Gastroesophageal sphincter (tissue), 4 donors: ENCODE results near the gene PUSL1. TPM values are rescaled to one million over a fixed set of nuclear protein-coding genes. Genes with fewer than 3 reads are reported as not detected.

ENCODE experiments used
- ATAC-seq: fragments of 150-250 bp; one replicate; pipeline ENCODE4 v1.9.1; 2016; ENCODE audit warnings: mild to moderate bottlenecking, moderate library complexity
- H3K27ac ChIP-seq, 4 donors: fragments of 200-600 bp; sonication (generic) in 3 of 4; 1 replicate in 3 of 4; 2 replicates in 1 of 4; pipeline ENCODE4 v1.5.1; 2016 to 2019
- H3K27me3 ChIP-seq: fragments of 200-600 bp; sonication (generic); one replicate; pipeline ENCODE4 v1.5.1; 2019
- H3K36me3 ChIP-seq, 2 donors: fragments of 200-600 bp; sonication (generic); one replicate each; pipeline ENCODE4 v1.5.1; 2019; ENCODE audit warnings: control low read depth in 1 of 2
- H3K4me1 ChIP-seq, 3 donors: fragments of 200-600 bp; sonication (generic); 1 replicate in 2 of 3; 2 replicates in 1 of 3; pipeline ENCODE4 v1.5.1; 2016 to 2019; ENCODE audit warnings: control low read depth in 2 of 3
- H3K4me3 ChIP-seq, 2 donors: fragments of 200-600 bp; sonication (generic); one replicate each; pipeline ENCODE4 v1.5.1; 2019; ENCODE audit warnings: mild to moderate bottlenecking in 1 of 2, moderate library complexity in 1 of 2
- H3K9me3 ChIP-seq, 3 donors: fragments of 200-600 bp; sonication (generic); one replicate each; pipeline ENCODE4 v1.5.1; 2017 to 2019; ENCODE audit warnings: control low read depth in 2 of 3
- EP300 ChIP-seq: sonication (generic); formaldehyde crosslinking; IDR thresholded peaks from one replicate; pipeline ENCODE4 v1.6.1; 2017; ENCODE audit warnings: antibody characterized with exemption, mild to moderate bottlenecking
- POLR2A ChIP-seq, 2 donors: fragments of 450-650 bp; IDR thresholded peaks; one replicate each; pipeline ENCODE4 v1.6.1; 2017; ENCODE audit warnings: antibody characterized with exemption in 2 of 2, mild to moderate bottlenecking in 2 of 2, moderate library complexity in 1 of 2
- POLR2AphosphoS5 ChIP-seq: sonication (generic); formaldehyde crosslinking; IDR thresholded peaks from one replicate; pipeline ENCODE4 v1.6.1; 2017; ENCODE audit warnings: antibody characterized with exemption
- WGBS, 2 donors: methylation state at CpG; one replicate each; pipeline ENCODE4 v1.1.5; 2018; ENCODE audit warnings: low coverage in 1 of 2; 5-methylcytosine and 5-hydroxymethylcytosine counted together
- total RNA-seq, 4 donors: library from RNA; depleted of rRNA; stranded (reverse); fragments of >200 nt; gene quantifications; one replicate each; pipeline ENCODE4 v1.1.0, GENCODE V29; 2016
- TF ChIP-seq, protein P1 (sequence below), 4 experiments: fragments of 200-600 bp in 2 of 4; fragments of 450-650 bp in 2 of 4; sonication (generic) in 1 of 4; IDR thresholded peaks; one replicate each; pipeline ENCODE4 v1.5.1; 2017 to 2019; ENCODE audit warnings: antibody characterized with exemption in 4 of 4, mild to moderate bottlenecking in 2 of 4, moderate library complexity in 2 of 4

The PUSL1 gene
- total RNA-seq, 4 donors from 2014 or later: 12.5 to 24.2 (median 19.4) TPM

DNA sequence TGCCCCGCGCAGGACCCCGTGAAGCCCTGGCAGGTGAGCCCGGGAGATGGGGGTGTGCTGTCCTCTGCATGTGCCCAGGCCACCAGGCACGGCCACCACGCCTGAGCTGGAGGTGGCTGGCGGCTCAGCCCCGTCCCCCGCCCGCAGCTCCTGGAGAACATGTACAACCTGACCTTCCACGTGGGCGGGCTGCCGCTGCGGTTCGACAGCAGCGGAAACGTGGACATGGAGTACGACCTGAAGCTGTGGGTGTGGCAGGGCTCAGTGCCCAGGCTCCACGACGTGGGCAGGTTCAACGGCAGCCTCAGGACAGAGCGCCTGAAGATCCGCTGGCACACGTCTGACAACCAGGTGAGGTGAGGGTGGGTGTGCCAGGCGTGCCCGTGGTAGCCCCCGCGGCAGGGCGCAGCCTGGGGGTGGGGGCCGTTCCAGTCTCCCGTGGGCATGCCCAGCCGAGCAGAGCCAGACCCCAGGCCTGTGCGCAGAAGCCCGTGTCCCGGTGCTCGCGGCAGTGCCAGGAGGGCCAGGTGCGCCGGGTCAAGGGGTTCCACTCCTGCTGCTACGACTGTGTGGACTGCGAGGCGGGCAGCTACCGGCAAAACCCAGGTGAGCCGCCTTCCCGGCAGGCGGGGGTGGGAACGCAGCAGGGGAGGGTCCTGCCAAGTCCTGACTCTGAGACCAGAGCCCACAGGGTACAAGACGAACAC, 24.5 kb downstream of the PUSL1 start:
- TF ChIP-seq POLR2AphosphoS5 (no peak), EP300 (no peak), POLR2A (IDR thresholded peaks at IDR 0.05) (no peak)
- TF ChIP-seq, protein P1, sequence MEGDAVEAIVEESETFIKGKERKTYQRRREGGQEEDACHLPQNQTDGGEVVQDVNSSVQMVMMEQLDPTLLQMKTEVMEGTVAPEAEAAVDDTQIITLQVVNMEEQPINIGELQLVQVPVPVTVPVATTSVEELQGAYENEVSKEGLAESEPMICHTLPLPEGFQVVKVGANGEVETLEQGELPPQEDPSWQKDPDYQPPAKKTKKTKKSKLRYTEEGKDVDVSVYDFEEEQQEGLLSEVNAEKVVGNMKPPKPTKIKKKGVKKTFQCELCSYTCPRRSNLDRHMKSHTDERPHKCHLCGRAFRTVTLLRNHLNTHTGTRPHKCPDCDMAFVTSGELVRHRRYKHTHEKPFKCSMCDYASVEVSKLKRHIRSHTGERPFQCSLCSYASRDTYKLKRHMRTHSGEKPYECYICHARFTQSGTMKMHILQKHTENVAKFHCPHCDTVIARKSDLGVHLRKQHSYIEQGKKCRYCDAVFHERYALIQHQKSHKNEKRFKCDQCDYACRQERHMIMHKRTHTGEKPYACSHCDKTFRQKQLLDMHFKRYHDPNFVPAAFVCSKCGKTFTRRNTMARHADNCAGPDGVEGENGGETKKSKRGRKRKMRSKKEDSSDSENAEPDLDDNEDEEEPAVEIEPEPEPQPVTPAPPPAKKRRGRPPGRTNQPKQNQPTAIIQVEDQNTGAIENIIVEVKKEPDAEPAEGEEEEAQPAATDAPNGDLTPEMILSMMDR (IDR thresholded peaks at IDR 0.05): no peak
- no peaks in the 10 kb centered on the region for H3K27me3 ChIP-seq
- no peak for ATAC-seq
- peaks cover 0 to 39% of the 10 kb centered on the region in 2 donors for H3K36me3 ChIP-seq
- H3K4me3 ChIP-seq: no peak overlapping the region
- peaks cover 0 to 17% (median 7%) of the 10 kb centered on the region in 3 donors for H3K4me1 ChIP-seq
- no peak overlapping the region for H3K27ac ChIP-seq
- no peaks in the 10 kb centered on the region for H3K9me3 ChIP-seq
- 76% methylated on average over 6 of the region's 48 CpGs; no CpG with 5 or more reads in 1 of the 2 donors for WGBS, 2 donors

DNA sequence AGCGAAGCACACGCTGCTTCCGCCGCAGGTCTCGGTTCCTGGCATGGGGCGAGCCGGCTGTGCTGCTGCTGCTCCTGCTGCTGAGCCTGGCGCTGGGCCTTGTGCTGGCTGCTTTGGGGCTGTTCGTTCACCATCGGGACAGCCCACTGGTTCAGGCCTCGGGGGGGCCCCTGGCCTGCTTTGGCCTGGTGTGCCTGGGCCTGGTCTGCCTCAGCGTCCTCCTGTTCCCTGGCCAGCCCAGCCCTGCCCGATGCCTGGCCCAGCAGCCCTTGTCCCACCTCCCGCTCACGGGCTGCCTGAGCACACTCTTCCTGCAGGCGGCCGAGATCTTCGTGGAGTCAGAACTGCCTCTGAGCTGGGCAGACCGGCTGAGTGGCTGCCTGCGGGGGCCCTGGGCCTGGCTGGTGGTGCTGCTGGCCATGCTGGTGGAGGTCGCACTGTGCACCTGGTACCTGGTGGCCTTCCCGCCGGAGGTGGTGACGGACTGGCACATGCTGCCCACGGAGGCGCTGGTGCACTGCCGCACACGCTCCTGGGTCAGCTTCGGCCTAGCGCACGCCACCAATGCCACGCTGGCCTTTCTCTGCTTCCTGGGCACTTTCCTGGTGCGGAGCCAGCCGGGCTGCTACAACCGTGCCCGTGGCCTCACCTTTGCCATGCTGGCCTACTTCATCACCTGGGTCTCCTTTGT, 25.3 kb downstream of the PUSL1 start:
- no peak overlapping the region for H3K4me3 ChIP-seq
- H3K9me3 ChIP-seq: no peaks in the 10 kb centered on the region
- ATAC-seq: peak; percentile 14
- H3K4me1 ChIP-seq: peaks cover 0 to 17% (median 7%) of the 10 kb centered on the region in 3 donors
- H3K36me3 ChIP-seq: peaks cover 0 to 39% of the 10 kb centered on the region in 2 donors
- no peak for TF ChIP-seq POLR2A (IDR thresholded peaks at IDR 0.05)
- no peak for TF ChIP-seq EP300
- TF ChIP-seq, protein P1 (IDR thresholded peaks at IDR 0.05): no peak
- no peak for TF ChIP-seq POLR2AphosphoS5
- H3K27ac ChIP-seq: no peak overlapping the region
- no peaks in the 10 kb centered on the region for H3K27me3 ChIP-seq
- WGBS, 2 donors: 93 to 100% methylated on average over 1 to 6 of the region's 36 CpGs

DNA sequence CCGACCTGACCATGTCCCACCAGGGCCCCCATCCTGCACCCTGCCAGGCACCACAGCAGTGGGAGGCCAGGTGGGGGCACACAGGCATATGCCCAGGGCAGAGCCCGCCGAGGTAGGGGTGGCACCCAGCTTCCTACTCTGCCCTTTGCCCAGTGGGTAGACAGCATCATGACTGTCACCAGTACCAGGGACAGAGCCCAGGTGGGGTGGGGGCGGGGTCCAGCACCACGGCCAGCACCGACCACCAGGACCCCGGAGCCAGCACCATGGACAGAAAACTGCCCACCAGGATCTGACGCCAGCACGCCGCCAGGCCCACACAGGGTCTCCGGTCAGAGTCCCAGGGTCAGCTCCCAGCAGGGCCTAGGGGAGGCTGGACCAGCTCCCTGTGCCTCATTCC, 26.4 kb downstream of the PUSL1 start:
- TF ChIP-seq EP300 (no peak), POLR2AphosphoS5 (no peak), POLR2A (IDR thresholded peaks at IDR 0.05) (no peak)
- TF ChIP-seq, protein P1 (IDR thresholded peaks at IDR 0.05): no peak
- no peaks in the 10 kb centered on the region for H3K9me3 ChIP-seq
- ATAC-seq: no peak
- H3K27me3 ChIP-seq: no peaks in the 10 kb centered on the region
- no CpG with 5 or more reads among the region's 11 CpGs for WGBS, 2 donors
- H3K27ac ChIP-seq: no peak overlapping the region
- H3K4me3 ChIP-seq: no peak overlapping the region
- peaks cover 0 to 17% (median 7%) of the 10 kb centered on the region in 3 donors for H3K4me1 ChIP-seq
- peaks cover 0 to 45% of the 10 kb centered on the region in 2 donors for H3K36me3 ChIP-seq

DNA sequence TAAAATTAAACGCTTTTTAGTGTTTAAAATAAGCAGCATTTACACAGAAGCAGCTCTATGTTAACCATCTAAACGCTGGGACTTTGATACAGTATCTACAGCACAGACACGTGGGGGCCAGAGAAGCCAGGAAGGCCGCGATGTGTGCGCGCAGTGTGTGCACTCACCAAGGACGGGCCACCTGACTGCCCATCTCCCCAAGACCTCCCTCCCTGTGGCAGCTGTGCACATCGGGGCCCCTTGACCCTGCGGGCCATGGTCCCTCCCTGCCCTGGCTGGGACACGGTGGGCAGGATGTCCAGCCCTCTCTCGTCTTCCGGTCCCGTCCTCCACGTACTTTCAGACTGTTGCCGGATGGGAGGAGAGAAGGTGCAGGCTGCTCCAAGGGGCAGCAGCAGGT, 26.9 kb downstream of the PUSL1 start:
- Histone ChIP-seq H3K9me3 (no peaks in the 10 kb centered on the region), H3K27ac (no peak overlapping the region), H3K27me3 (no peaks in the 10 kb centered on the region), H3K4me1 (peaks cover 0 to 13% (median 7%) of the 10 kb centered on the region in 3 donors), H3K4me3 (no peak overlapping the region), H3K36me3 (peaks cover 0 to 50% of the 10 kb centered on the region in 2 donors)
- no peak for ATAC-seq
- TF ChIP-seq POLR2AphosphoS5 (no peak), POLR2A (IDR thresholded peaks at IDR 0.05) (no peak), EP300 (no peak)
- TF ChIP-seq, protein P1 (IDR thresholded peaks at IDR 0.05): no peak
- WGBS, 2 donors: 81% methylated on average over 5 of the region's 16 CpGs; no CpG with 5 or more reads in 1 of the 2 donors
